Left cardiac atrium (tissue), 4 donors: ENCODE measurements around the gene LCN15. TPM values are rescaled to one million over a fixed set of nuclear protein-coding genes. Genes with fewer than 3 reads are reported as not detected.

ENCODE experiments used
- ATAC-seq, 2 donors: fragments of 200-7000 bp; cut with Tn5 transposase; one replicate each; pipeline ENCODE4 v1.9.1; 2020; ENCODE audit warnings: mild to moderate bottlenecking in 2 of 2, moderate library complexity in 2 of 2
- DNase-seq: peaks from one replicate; pipeline ENCODE4 v3.0.0-alpha.2; 2020
- intact Hi-C, 2 donors: fragments of 100-400 bp; cut with DNase I; formaldehyde crosslinking; loops; one replicate each; pipeline versions ENCODE4 v1.14.1 to v1.15.1; 2022 to 2023
- total RNA-seq, 2 donors: library from RNA; stranded (reverse); fragmentation: NEBNext Ultra II Directional; extraction: Animal tissue kit (Norgen Biotek cat#: 25700); gene quantifications; one replicate each; pipeline ENCODE4 v1.2.1, GENCODE V29; 2021
- donor health status: DM: no; HTN: yes; CAD: no.
- donor health status: DM: no; HTN: yes; CAD: no; lungs with severe emphysema.
- donor health status: DM: yes; HTN: yes; CAD: no.
- donor health status: Dilated cardiomyopathy.

LCN15 gene
- total RNA-seq, 2 donors from 2014 or later, result 0.41 to 1.1 TPM

DNA sequence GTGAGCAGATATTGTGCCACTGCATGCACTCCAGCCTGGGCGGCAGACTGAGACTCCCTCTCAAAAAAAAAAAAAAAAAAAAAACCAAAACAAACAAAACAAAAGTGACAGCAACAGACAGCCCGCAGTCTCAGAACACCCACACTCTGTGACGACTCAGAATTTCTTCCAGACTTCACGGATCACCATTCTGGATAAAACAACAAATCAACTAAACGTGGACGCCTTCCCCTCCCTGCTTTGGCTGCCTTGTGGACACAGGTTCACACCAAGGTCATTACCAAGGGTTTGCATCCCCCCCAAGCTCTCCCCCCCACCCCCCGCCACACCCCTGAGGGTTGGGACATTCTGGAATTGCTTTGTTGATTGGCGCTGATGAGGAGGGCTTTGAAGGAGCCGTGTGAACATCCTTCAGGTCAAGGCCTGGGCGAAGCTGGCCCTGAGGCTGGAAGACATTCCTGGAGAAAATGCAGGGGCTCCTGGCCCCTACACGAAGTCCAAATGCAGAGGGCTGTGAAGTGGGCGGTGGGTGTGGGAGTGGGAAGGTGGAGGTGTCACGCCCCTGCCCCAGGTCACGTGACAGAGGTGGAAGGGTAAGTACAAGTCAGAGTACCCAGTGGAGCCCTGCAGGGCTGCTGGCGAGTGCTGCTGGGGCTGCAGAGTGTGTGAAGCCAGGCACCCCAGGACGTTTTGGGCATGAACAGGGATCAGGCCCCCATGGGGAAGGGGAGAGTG lies 31.7 kb downstream of the LCN15 start:
- intact Hi-C loops, result no loop called here
- no peak for ATAC-seq
- DNase-seq, result no peak

GRCh38 chr9:136729926-136730325 lies 34.4 kb downstream of the LCN15 start:
- intact Hi-C loops, result no loop called here
- no peak for DNase-seq
- ATAC-seq, result no peak

GRCh38 chr9:136729144-136729543 lies 35.2 kb downstream of the LCN15 start:
- intact Hi-C loops, result no loop called here
- ATAC-seq, result peak in 1 of 2 donors; percentile 6
- peak; percentile 30 for DNase-seq

DNA sequence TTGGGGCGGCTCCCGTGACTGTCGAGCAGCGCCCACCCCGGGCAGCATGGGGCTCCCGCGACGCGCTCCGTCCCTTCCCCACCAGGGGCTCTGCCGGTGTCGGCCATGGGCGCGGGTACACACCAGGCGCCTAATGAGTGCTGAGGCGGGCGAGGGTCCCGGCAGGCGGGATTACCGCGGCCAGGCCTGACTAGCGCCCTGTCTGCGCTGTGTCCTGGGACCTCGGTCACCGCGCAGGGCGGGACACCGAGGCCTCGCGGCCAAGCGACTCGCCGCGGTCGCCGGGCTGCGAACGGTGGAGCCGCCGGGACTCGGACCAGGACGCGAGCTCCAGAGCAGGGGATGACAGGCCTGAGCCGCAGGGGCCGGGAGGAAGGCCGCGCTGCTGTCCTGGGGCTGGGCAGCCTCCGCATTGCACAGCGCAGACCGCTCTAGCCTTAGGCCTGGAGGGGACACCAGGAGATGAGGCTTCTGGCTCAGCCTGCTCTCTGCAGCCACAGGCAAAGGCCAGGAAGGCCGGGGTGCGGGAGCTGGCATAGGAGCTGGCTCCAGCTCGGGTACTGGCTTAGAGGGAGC lies 35.7 kb downstream of the LCN15 start:
- intact Hi-C loops, result no loop called here
- DNase-seq, result peak; percentile 48
- ATAC-seq, result peak; percentile 45 to 61

DNA sequence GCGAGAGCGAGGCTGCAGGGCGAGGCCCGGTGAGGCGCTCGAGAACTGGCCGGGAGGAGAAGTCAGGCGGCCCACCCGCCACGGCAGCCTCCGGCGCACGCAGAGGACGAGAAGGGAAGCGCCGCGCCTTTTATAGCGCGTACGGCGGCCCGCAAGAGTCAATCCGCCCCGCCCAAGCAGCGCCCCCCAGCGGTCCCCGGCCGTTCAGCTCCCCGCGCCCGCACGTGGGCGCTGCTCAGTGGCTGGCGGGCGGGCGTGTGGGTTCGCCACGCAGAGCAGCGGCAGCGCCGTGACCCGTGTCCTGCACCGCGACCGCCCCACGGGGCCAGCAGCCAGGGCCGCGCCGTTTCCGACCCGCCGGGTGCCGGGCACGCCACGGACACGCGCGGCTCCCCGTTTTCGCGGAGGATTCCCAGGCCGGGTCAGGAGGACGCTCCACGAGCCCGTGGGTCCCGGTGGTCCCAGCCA lies 36.2 kb downstream of the LCN15 start:
- intact Hi-C loops, result no loop called here
- DNase-seq (peak; percentile 93), ATAC-seq (peak; percentile 87 to 89)

- ATAC-seq, result no peak
- no peak for DNase-seq
- intact Hi-C loops, result no loop called here
Observed at GRCh38 chr9:136726631-136727191, 37.6 kb downstream of the LCN15 start.

GRCh38 chr9:136726118-136726517 lies 38.2 kb downstream of the LCN15 start:
- no peak for DNase-seq
- no peak for ATAC-seq
- intact Hi-C loops, result no loop called here

GRCh38 chr9:136725612-136726011 lies 38.7 kb downstream of the LCN15 start:
- no peak for ATAC-seq
- no peak for DNase-seq
- intact Hi-C loops, result no loop called here

DNA sequence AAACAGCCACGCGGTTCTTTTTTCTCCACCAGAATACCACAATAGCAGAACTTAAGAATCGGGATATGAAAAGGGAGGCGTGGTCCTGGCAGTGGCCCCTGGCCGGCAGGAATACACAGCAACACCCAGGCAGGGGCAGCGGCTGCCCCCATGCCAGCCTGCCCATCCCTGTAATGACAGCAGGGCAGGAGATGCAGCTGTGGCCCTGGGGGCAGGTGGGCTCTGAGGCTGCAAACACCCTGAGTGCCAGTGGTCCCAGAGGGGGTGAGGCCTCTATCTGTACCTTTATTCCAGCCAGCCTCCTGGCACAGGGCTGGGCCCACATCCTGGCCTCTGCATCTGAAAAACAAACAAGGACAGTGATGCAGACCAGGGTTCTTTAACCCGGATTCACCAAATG lies 39.5 kb downstream of the LCN15 start:
- intact Hi-C loops, result loop anchor here in 1 of 2 donors (5.0 kb wide), 1 partner anchor 47 kb away; no protein-coding TSS in a partner anchor
- DNase-seq (no peak), ATAC-seq (no peak)

GRCh38 chr9:136723989-136724388 lies 40.3 kb downstream of the LCN15 start:
- ATAC-seq, result no peak
- intact Hi-C loops, result loop anchor here in 1 of 2 donors (5.0 kb wide), 1 partner anchor 47 kb away; no protein-coding TSS in a partner anchor
- DNase-seq, result no peak

GRCh38 chr9:136723362-136723976 lies 40.8 kb downstream of the LCN15 start:
- intact Hi-C loops, result loop anchor here in 1 of 2 donors (5.0 kb wide), 1 partner anchor 46 kb away; no protein-coding TSS in a partner anchor
- ATAC-seq (no peak), DNase-seq (no peak)

DNA sequence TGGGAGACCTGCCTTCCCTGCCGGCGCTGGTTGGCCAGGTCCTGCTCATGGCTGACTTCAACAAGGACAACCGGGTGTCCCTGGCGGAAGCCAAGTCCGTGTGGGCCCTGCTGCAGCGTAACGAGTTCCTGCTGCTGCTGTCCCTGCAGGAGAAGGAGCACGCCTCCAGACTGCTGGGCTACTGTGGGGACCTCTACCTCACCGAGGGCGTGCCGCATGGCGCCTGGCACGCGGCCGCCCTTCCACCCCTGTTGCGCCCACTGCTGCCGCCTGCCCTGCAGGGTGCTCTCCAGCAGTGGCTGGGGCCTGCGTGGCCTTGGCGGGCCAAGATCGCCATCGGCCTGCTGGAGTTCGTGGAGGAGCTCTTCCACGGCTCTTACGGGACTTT lies 41.4 kb downstream of the LCN15 start:
- intact Hi-C loops, result loop anchor here in 1 of 2 donors (5.0 kb wide), 1 partner anchor 46 kb away; no protein-coding TSS in a partner anchor
- DNase-seq, result no peak
- no peak for ATAC-seq

DNA sequence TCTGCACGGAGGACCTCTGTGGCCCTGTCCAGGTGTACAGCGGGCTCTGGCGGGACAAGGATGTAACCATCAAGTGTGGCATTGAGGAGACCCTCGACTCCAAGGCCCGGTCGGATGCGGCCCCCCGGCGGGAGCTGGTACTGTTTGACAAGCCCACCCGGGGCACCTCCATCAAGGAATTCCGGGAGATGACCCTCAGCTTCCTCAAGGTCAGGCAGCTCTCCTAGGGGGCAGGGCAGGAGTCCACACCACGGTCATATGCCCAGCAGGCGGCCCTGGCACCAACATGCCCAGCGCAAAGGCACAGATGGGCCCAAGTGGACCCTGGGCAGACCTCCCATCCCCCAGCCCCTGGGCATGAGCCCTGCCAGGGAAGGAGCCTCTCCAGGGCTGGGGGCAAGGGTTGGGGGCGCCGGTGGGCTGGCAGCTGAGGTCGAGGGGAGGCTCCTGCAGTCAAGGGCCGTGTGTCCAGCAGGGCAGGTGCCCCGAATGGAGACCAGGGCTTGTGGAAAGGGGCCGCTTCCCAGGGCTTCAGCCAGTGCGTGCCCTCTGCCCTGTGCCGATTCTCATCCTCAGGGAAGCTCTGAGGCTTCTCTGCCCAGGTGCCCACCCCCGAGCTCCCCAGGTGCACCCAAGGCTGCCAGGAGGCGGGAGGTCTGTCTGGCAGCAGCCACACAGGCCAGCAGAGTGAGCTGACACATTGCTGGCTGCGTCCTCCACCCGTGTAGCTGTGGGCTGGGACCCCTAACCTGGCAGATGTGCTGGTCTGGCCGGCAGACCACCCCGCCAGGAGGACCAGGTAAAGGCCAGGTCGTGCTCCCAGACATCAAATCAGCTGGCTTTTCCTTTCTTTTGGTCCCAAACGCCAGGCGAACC lies 42.0 kb downstream of the LCN15 start:
- intact Hi-C loops, result loop anchor here in 1 of 2 donors (5.0 kb wide), 1 partner anchor 45 kb away; no protein-coding TSS in a partner anchor
- ATAC-seq (no peak), DNase-seq (no peak)

- intact Hi-C loops, result loop anchor here in 1 of 2 donors (5.0 kb wide), 1 partner anchor 44 kb away; no protein-coding TSS in a partner anchor
Observed at GRCh38 chr9:136721339-136722092, 42.8 kb downstream of the LCN15 start.

DNA sequence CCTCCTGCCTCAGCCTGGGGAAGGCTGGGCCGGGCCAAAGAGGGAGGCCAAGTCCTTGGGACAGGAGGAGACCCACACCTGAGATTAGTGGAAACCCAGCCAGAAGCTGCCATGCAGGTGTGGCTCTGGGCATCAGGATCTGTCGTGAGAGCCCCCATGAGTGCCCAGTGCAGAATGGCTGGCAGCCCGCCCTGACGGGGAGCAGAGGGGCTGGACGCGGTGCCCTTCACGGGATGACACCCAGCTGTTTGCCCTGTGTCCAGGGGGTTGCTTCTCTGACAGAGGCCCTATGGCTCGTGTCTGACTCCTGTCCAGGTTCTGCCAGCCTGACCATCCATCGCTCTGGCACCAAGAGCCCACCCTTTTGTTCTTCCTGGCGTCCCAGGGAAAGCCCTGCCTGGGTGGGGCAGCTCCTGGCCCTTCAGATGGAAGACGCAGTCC lies 43.4 kb downstream of the LCN15 start:
- ATAC-seq, result peak in 1 of 2 donors; percentile 3
- no peak for DNase-seq
- intact Hi-C loops, result loop anchor here in 1 of 2 donors (5.0 kb wide), 1 partner anchor 44 kb away; no protein-coding TSS in a partner anchor

More at GRCh38 chr9:136721339-136722092, 42.8 kb downstream of the LCN15 start:
- ATAC-seq (peak; percentile 48 to 65), DNase-seq (peak; percentile 80)

DNA sequence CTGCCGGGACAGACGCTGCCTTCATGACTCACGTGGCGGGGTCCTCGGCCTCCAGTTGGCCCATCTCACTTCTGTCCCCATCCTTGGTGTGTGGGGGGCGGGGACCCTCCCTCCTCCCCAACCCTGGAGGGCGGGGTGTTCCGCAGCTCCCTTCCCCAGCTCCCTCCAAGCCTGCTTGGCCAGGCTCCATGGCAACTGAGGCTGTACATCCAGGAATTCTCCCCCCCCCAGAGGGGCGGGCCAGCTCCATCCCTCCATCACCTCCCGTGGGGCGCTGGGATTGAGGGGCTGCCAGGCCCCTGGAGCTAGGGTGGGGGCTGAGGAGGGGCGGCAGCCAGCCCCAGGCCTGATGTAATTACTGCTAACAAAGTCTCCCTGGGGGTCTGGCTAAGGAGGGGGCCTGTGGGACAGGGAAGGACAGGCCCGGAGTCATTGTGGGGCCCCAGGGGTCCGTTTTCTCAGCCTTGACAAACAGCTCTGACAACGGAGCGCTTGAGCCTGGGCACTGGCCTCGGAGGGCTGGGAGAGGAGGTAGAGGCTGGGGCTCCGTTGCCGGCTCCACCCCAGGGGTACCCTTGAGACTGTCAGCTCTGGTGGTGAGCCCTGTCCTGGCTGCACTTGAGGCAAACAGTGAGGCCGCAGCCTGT lies 43.9 kb downstream of the LCN15 start:
- ATAC-seq (peak; percentile 5 to 9), DNase-seq (peak; percentile 70)
- intact Hi-C loops, result loop anchor here in 1 of 2 donors (5.0 kb wide), 1 partner anchor 43 kb away; no protein-coding TSS in a partner anchor

- ATAC-seq (peak in 1 of 2 donors; percentile 1), DNase-seq (no peak)
- intact Hi-C loops, result no loop called here
Observed at GRCh38 chr9:136719195-136719880, 45.0 kb downstream of the LCN15 start.
